Type B pancreatic cell (in vitro differentiated cells): Measurements from ENCODE around the gene ATP13A2. TPM values are rescaled to one million over a fixed set of nuclear protein-coding genes. Genes with fewer than 3 reads are reported as not detected.

ENCODE experiments used
- DNase-seq: peaks from one replicate; pipeline ENCODE4 v3.0.0; 2021; ENCODE audit warnings: mixed read lengths; ENCODE audit not compliant: unreplicated experiment; ENCODE audit errors: extremely low spot score
- H3K27ac Mint-ChIP-seq: 2 replicates; pipeline ENCODE4 v1.8.0; 2021; ENCODE audit warnings: mild to moderate bottlenecking, mixed read lengths
- H3K27me3 Mint-ChIP-seq: 2 replicates; pipeline ENCODE4 v1.8.0; 2021; ENCODE audit warnings: mixed read lengths
- H3K36me3 Mint-ChIP-seq: 2 replicates; pipeline ENCODE4 v1.8.0; 2021; ENCODE audit warnings: mixed read lengths
- H3K4me1 Mint-ChIP-seq: one replicate; pipeline ENCODE4 v1.8.0; 2021; ENCODE audit warnings: mixed read lengths; ENCODE audit not compliant: unreplicated experiment
- H3K4me3 Mint-ChIP-seq: 2 replicates; pipeline ENCODE4 v1.8.0; 2021; ENCODE audit warnings: mild to moderate bottlenecking, mixed read lengths
- H3K9me3 Mint-ChIP-seq: 2 replicates; pipeline ENCODE4 v1.8.0; 2021; ENCODE audit warnings: mixed read lengths
- total RNA-seq: library from RNA; stranded (reverse); gene quantifications from 2 replicates; pipeline ENCODE4 v1.2.1, GENCODE V29; 2021; ENCODE audit warnings: low replicate concordance
- TF ChIP-seq, protein P1 (sequence below): fragments of 200-600 bp; sonication (generic); conservative IDR thresholded peaks from 2 replicates; pipeline ENCODE4 v1.5.0; 2021; ENCODE audit warnings: antibody characterized with exemption, mild to moderate bottlenecking

ATP13A2 gene
- total RNA-seq, 1 donor from 2014 or later = 66.4 TPM

DNA sequence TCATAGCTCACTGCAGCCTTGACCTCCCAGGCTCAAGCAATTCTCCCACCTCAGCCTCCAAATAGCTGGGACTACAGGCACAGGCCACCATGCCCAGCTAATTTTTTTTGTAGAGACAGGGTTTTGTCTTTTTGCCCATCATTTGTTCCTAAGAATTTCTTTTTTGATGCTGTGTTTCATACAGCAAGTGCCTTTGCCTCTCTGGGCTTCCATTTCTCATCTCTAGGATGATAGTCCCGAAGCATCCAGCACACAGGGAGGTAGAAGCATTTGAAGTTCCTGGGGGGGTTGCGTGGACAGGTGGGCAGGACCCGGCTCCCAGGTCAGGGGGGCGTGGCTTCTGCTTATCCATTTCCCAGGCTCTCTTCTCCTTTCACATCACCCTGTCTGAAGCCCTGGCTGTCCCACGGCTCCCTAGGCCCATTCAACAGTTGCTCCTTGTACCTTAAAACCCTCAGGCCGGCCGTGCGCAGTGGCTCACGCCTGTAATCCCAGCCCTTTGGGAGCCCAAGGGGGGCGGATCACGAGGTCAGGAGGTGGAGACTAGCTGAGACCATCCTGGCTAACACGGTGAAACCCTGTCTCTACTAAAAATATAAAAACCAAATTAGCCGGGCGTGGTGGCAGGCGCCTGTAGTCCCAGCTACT lies 3.4 kb downstream of the ATP13A2 start:
- H3K4me3 Mint-ChIP-seq = no peak overlapping the region
- no peaks in the 10 kb centered on the region for H3K9me3 Mint-ChIP-seq

DNA sequence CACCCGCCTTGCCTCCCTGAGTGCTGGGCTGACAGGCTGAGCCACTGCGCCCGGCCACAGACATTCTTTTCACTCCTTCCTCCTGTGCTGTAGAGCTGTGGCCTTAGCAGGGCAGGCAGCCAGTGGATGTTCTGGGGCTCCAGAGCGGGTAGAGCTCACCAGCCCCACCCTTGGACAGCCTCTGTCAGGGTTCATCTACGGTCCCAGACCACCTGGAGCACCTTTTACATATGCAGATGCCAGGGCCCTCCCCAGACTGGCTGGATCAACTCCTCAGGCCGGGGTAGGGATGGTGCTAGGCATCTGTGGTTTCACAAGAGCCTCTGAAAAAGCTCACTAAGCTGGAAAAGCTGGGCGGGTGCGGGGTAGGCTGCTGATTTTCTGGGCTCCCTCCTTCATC lies 4.6 kb downstream of the ATP13A2 start:
- Mint-ChIP-seq H3K4me3 (no peak overlapping the region), H3K36me3 (peaks cover 4% of the 10 kb centered on the region), H3K4me1 (peaks cover 3% of the 10 kb centered on the region), H3K27me3 (no peaks in the 10 kb centered on the region), H3K27ac (no peak overlapping the region), H3K9me3 (no peaks in the 10 kb centered on the region)
- TF ChIP-seq, protein P1, sequence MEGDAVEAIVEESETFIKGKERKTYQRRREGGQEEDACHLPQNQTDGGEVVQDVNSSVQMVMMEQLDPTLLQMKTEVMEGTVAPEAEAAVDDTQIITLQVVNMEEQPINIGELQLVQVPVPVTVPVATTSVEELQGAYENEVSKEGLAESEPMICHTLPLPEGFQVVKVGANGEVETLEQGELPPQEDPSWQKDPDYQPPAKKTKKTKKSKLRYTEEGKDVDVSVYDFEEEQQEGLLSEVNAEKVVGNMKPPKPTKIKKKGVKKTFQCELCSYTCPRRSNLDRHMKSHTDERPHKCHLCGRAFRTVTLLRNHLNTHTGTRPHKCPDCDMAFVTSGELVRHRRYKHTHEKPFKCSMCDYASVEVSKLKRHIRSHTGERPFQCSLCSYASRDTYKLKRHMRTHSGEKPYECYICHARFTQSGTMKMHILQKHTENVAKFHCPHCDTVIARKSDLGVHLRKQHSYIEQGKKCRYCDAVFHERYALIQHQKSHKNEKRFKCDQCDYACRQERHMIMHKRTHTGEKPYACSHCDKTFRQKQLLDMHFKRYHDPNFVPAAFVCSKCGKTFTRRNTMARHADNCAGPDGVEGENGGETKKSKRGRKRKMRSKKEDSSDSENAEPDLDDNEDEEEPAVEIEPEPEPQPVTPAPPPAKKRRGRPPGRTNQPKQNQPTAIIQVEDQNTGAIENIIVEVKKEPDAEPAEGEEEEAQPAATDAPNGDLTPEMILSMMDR = no peak
- DNase-seq = no peak

More for the DNA sequence above, 3.4 kb downstream of the ATP13A2 start:
- TF ChIP-seq, protein P1 = no peak
- DNase-seq = no peak
- H3K36me3 Mint-ChIP-seq = peaks cover 4% of the 10 kb centered on the region
- H3K4me1 Mint-ChIP-seq = peaks cover 3% of the 10 kb centered on the region
- no peaks in the 10 kb centered on the region for H3K27me3 Mint-ChIP-seq
- H3K27ac Mint-ChIP-seq = no peak overlapping the region

- H3K27ac Mint-ChIP-seq = no peak overlapping the region
- DNase-seq = no peak
- H3K4me1 Mint-ChIP-seq = peaks cover 2% of the 10 kb centered on the region
- no peaks in the 10 kb centered on the region for H3K27me3 Mint-ChIP-seq
- no peaks in the 10 kb centered on the region for H3K9me3 Mint-ChIP-seq
- H3K36me3 Mint-ChIP-seq = peaks cover 4% of the 10 kb centered on the region
- no peak overlapping the region for H3K4me3 Mint-ChIP-seq
- TF ChIP-seq, protein P1 = no peak
Measured at GRCh38 chr1:17005365-17005740, 6.4 kb downstream of the ATP13A2 start.

- Mint-ChIP-seq H3K27ac (no peak overlapping the region), H3K27me3 (no peaks in the 10 kb centered on the region), H3K4me1 (no peaks in the 10 kb centered on the region), H3K9me3 (no peaks in the 10 kb centered on the region), H3K4me3 (no peak overlapping the region), H3K36me3 (peaks cover 4% of the 10 kb centered on the region)
- TF ChIP-seq, protein P1 = no peak
- DNase-seq = no peak
Measured at GRCh38 chr1:17004466-17005364, 7.0 kb downstream of the ATP13A2 start.

GRCh38 chr1:17002524-17002902 lies 9.2 kb downstream of the ATP13A2 start:
- Mint-ChIP-seq H3K4me3 (no peak overlapping the region), H3K27ac (no peak overlapping the region), H3K9me3 (no peaks in the 10 kb centered on the region), H3K4me1 (no peaks in the 10 kb centered on the region), H3K36me3 (peaks cover 9% of the 10 kb centered on the region), H3K27me3 (no peaks in the 10 kb centered on the region)
- TF ChIP-seq, protein P1 = no peak
- DNase-seq = no peak
